Kidney (tissue), 14 donors: ENCODE data around the gene ZNF775. TPM values are rescaled to one million over a fixed set of nuclear protein-coding genes. Genes with fewer than 3 reads are reported as not detected.
A peak's percentile ranks its signal among the peaks of the same experiment; 100 is the strongest.

ENCODE experiments used
- DNase-seq, 5 donors: peaks; one replicate each; pipeline ENCODE4 v3.0.0-alpha.2; 2013 to 2020
- FAIRE-seq: peaks from 2 replicates; lab custom pipeline; 2012; peaks lifted over from hg19 to GRCh38; lab: Jason Lieb, UNC
- H3K27ac ChIP-seq, 2 donors: one replicate each; pipeline ENCODE4 v1.7.0; 2013; ENCODE audit warnings: low read depth in 2 of 2, low read length in 2 of 2, inconsistent platforms in 1 of 2
- H3K27me3 ChIP-seq: one replicate; pipeline ENCODE4 v1.7.1; 2013; ENCODE audit warnings: low read length, inconsistent platforms; ENCODE audit not compliant: control insufficient read depth, insufficient read depth
- H3K36me3 ChIP-seq, 3 donors: one replicate each; pipeline versions ENCODE4 v1.7.0 to v1.7.1; 2013; ENCODE audit warnings: low read length in 3 of 3, control low read depth in 1 of 3, inconsistent platforms in 1 of 3; ENCODE audit not compliant: insufficient read depth in 3 of 3, control insufficient read depth in 2 of 3
- H3K4me1 ChIP-seq, 3 donors: one replicate each; pipeline versions ENCODE4 v1.7.0 to v1.7.1; 2013; ENCODE audit warnings: low read length in 3 of 3, inconsistent platforms in 1 of 3, low read depth in 1 of 3; ENCODE audit not compliant: control insufficient read depth in 2 of 3, insufficient read depth in 2 of 3
- H3K4me3 ChIP-seq, 3 donors: one replicate each; pipeline versions ENCODE4 v1.7.0 to v1.8.1; 2013; ENCODE audit warnings: low read length in 3 of 3, control low read depth in 1 of 3, inconsistent platforms in 1 of 3
- H3K9ac ChIP-seq, 3 donors: one replicate each; pipeline versions ENCODE4 v1.7.0 to v1.7.1; 2013; ENCODE audit warnings: low read length in 3 of 3, control low read depth in 1 of 3, inconsistent platforms in 1 of 3
- H3K9me3 ChIP-seq, 3 donors: one replicate each; pipeline versions ENCODE4 v1.7.0 to v1.7.1; 2013; ENCODE audit warnings: low read length in 3 of 3, control low read depth in 1 of 3, inconsistent platforms in 1 of 3; ENCODE audit not compliant: control insufficient read depth in 2 of 3, insufficient read depth in 1 of 3
- CTCF ChIP-seq: IDR thresholded peaks from 3 replicates; pipeline ENCODE4 v1.5.1; 2012; ENCODE audit warnings: mild to moderate bottlenecking, moderate library complexity, borderline replicate concordance; ENCODE audit not compliant: insufficient read depth; ENCODE audit errors: extremely low read depth
- intact Hi-C: fragments of 100-400 bp; cut with DNase I; formaldehyde crosslinking; loops from one replicate; pipeline ENCODE4 v1.11.1; 2022
- polyA plus RNA-seq: library from polyadenylated mRNA; stranded (reverse); fragments of 350-450 nt; fragmentation: Illumina TruSeq; extraction: RNeasy Lipid Tissue Mini Kit (QIAGEN cat#74804); gene quantifications from one replicate; pipeline ENCODE4 v1.2.3, GENCODE V29; 2014; ENCODE audit warnings: low read depth, low replicate concordance; ENCODE audit not compliant: insufficient read depth
- total RNA-seq: library from RNA; stranded (reverse); fragmentation: NEBNext Ultra II Directional; extraction: Animal tissue kit (Norgen Biotek cat#: 25700); gene quantifications from one replicate; pipeline ENCODE4 v1.2.1, GENCODE V29; 2021
- donor health status: control.
- donor health status: control.
- donor health status: control.
- donor health status: control.
- donor health status: control.
- donor health status: DM: yes; HTN: yes; CAD: no.
- donor health status: Normal renal cell carcinoma (clear cell type).

ZNF775 gene
- total and polyA plus RNA-seq, 2 donors from 2014 or later = 3.7 to 5.2 TPM

- Histone ChIP-seq H3K27me3 (no peaks in the 10 kb centered on the region), H3K4me3 (no peak overlapping the region), H3K9me3 (no peaks in the 10 kb centered on the region), H3K27ac (no peak overlapping the region), H3K9ac (no peak overlapping the region), H3K4me1 (peaks cover 0 to 26% (median 4%) of the 10 kb centered on the region in 3 donors), H3K36me3 (peaks cover 0 to 2% (median 0%) of the 10 kb centered on the region in 3 donors)
- no peak for TF ChIP-seq CTCF
- DNase-seq (peak in 1 of 5 donors; percentile 33), FAIRE-seq (no peak)
- intact Hi-C loops = no loop called here
Measured at GRCh38 chr7:150335108-150335773, 43.9 kb upstream of the ZNF775 start.

GRCh38 chr7:150335774-150336112 lies 43.4 kb upstream of the ZNF775 start:
- peaks cover 0 to 28% (median 4%) of the 10 kb centered on the region in 3 donors for H3K4me1 ChIP-seq
- DNase-seq (no peak), FAIRE-seq (no peak)
- H3K4me3 ChIP-seq = no peak overlapping the region
- TF ChIP-seq CTCF = no peak
- H3K9me3 ChIP-seq = no peaks in the 10 kb centered on the region
- H3K27ac ChIP-seq = no peak overlapping the region
- H3K27me3 ChIP-seq = no peaks in the 10 kb centered on the region
- no peak overlapping the region for H3K9ac ChIP-seq
- intact Hi-C loops = no loop called here
- H3K36me3 ChIP-seq = peaks cover 0 to 2% (median 0%) of the 10 kb centered on the region in 3 donors

GRCh38 chr7:150336746-150337145 lies 42.4 kb upstream of the ZNF775 start:
- no peak for TF ChIP-seq CTCF
- no peak for FAIRE-seq
- Histone ChIP-seq H3K9me3 (no peaks in the 10 kb centered on the region), H3K9ac (no peak overlapping the region), H3K4me3 (no peak overlapping the region), H3K4me1 (peaks cover 0 to 30% (median 4%) of the 10 kb centered on the region in 3 donors), H3K36me3 (peaks cover 0 to 2% (median 0%) of the 10 kb centered on the region in 3 donors), H3K27me3 (no peaks in the 10 kb centered on the region), H3K27ac (no peak overlapping the region)
- intact Hi-C loops = no loop called here
- DNase-seq = no peak
